ENCODE measurements around the gene TCP11.

Gene TCP11

DNA sequence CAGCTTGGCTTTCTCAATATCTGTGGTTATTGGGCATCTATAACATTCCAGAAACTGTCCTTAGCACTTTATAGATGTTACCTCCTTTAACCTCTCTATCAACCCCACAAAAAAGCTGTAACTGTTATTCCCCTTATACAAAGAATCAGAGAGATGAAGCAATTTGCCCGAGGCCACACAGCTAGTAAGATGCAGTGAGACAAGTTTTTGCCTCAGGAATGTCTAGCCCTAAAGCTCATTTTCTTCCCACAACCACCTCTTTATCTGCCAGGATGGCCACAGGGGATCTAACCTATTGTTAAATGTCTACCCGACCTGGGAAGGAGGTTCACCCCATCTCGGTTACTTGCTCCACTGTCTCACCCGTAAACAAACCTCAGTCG lies 31.9 kb upstream of the TCP11 start:
- no peak for DNase-seq (ENCODE audit: low spot score)

DNA sequence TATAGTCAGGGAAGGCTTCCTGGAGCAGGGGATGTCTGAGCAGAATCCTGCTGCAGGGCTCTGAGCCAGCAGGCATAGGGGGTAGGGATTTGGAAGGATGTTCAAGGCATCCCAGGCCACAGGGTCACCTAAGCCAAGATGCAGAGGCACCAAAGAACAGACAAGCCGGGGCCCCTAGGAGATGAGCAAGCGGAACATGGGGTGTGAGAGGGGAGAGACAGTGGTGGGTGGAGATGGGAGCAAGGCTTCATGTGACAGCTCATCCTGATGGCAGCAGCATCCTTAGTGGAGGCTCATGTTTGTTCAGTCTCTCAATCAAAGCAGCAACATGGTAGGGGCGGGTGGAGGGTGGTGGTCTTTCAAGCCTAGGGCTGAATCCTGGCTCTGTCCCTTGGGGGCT lies 29.8 kb upstream of the TCP11 start:
- no peak for DNase-seq (ENCODE audit: low spot score)

DNA sequence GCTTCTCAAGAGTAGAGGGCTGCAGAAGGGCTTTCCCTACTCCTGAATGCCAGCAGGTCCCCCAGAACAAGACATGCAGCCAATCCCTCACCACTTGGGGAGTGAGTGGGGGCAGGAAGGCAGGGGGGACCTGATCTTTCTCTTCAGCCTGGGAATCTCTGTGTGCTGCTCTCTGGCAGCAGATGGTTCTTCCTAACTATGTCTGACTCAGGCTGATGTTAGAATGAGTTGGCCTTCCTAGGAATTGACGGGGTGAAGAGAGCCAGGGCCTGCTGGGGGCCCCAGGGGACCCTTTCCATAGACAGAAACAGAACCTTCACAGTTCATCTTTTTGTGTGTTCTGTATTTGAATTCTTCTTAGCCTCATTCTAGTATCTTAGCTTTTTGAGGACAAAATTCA lies 29.0 kb upstream of the TCP11 start:
- no peak for DNase-seq (ENCODE audit: low spot score)

DNA sequence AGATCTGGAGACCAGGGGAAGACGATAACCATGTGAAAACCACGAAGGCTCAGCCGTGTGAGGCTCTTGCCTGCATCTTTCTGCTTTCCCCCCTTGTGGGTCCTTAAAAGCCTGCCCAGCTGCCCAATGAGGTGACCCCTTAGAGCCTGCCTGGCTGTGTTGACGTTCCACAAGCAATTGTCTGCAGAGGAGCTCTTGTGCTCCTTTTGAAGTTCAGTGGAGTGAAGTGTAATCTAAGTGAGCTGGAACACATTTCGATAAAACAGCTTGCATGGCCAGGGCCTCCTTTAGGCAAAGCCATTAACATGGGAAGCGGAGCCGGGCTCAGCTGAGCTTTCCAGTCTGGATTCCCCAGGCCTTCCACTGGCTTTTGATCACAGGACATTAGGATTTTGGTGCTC lies 27.3 kb upstream of the TCP11 start:
- no peak for DNase-seq (ENCODE audit: low spot score)

DNA sequence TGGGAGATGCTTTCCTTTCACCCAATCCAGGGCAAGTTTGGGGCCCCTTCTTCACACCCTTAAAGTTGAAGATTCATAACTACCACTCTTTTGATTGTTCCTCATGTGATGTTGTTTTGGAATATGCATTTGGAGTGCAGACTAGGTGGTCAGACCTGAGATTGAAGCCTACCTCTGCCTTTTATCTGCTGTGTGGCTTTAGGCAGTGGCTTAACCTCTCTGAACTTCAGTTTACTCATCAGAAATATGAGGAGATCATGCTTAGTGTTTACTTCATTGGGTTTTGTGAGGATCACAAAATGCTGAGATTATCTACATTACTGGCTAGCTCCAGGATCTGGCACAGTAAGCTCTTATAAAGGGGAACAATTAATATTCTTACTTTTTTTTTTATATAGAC lies 26.4 kb upstream of the TCP11 start:
- DNase-seq (ENCODE audit: low spot score) = no peak

DNA sequence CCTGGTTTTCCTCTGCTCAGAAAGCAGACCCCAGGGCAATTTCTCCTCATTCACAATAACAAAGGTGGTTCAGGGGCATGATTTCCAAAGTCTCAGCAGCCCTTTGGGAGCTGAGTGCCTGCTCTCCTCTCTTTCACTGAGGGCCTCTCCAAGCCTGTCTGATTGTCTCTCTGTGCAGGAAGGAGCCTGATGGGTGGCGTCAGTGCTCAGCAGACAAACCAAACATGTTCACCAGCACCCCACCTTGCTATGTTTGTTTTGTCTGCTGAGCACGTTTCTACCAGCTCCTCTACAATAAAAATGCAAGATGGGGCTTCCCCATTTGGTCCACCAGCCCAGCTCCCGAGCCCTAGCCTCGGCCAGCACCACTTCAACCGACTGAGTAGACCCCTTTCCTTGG lies 25.4 kb upstream of the TCP11 start:
- no peak for DNase-seq (ENCODE audit: low spot score)

DNA sequence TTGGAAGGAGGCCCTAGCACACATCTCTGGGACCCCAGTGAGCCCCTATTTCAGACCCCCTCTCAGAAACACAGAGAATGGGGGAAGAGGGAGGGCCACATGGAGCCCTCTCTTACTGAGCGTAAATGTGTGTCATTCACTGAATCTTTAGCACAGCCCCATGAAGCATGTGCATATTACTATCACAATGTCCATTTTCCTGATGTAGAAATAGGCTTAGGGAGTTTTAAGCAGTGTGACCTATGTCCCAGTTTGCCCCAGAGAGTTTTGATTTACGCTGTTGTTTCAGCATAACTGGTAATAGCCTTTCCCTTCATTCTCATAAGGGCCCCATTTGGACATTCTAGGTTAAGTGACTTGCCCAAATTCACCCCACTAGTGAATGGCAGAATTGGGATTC lies 25.0 kb upstream of the TCP11 start:
- no peak for DNase-seq (ENCODE audit: low spot score)

DNA sequence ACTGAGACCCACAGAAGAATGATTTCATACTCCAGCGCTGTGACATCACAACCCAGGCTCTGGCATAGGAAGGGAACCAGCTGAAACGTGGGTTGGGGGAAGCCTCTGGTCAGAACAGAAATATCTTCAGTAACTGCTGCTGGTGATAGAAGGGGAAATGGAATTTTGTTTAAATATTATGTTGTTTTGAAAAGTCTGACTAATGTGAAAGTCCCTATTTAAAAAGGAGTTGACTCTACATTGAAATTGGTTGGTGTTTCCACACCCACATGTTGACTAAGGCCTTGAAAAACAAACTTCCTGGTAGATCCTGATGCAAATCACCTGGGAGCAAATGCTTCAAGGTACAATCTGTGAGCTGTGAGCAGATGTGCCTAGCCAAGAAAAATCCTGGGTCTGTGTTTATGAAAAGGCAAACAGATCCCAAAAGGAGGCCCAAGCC lies 24.5 kb upstream of the TCP11 start:
- no peak for DNase-seq (ENCODE audit: low spot score)

DNA sequence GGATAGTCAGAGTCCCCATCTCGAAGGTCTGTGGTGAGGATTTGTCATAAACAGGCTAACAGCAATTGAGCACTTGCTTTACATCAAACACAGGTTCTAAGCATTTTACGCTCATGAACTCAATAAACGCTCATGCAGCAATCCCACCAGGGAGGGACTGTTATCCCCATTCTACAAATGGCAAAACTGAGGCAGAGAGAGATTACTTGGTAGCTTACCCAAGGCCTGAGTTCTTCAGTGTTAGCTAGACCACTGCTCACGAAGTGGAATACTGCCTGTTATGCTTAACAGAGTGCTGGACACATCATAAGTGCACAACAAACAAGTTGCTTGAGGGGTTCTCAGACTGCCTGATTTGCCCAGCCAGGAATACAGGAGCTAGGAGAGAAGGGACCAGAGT lies 23.7 kb upstream of the TCP11 start:
- no peak for DNase-seq (ENCODE audit: low spot score)

DNA sequence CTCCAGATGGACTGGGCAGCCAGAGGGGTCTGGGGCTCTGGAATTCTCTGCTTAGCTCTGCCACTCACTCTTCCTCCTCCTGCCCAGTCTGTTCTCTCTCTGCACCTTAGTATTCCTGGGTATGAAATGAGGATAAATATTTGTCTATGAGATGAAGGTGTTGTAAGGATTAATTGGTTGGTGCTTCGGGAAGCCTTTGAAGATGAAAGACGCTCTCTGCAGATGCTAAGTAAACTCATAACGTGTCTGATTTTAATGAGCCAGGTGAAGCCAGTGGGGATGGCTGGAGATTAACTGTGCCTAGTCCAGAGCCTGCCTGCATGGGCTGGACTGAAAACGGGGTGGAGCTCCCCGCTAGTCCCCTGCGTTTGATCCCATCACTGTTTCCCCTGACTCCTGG lies 23.1 kb upstream of the TCP11 start:
- DNase-seq (ENCODE audit: low spot score) = no peak

DNA sequence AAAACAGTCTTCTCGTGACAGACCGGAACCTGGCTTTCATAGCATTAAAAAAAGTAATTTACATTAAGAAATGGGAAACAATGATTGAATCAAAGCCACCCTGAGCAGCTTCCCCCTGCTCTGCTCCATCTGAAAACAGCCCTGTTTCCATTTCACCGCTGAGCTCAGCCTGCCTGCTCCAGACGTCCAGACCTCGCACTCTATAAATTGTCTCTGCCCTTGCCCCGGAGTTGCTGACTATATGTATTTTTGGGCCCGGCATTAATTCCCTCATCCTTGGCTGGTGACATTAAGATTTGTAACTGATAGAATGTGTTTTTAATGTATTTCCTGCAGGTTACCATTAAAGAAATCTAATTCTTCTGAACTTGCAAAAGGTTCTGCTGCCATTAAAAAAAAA lies 22.7 kb upstream of the TCP11 start:
- no peak for DNase-seq (ENCODE audit: low spot score)

DNA sequence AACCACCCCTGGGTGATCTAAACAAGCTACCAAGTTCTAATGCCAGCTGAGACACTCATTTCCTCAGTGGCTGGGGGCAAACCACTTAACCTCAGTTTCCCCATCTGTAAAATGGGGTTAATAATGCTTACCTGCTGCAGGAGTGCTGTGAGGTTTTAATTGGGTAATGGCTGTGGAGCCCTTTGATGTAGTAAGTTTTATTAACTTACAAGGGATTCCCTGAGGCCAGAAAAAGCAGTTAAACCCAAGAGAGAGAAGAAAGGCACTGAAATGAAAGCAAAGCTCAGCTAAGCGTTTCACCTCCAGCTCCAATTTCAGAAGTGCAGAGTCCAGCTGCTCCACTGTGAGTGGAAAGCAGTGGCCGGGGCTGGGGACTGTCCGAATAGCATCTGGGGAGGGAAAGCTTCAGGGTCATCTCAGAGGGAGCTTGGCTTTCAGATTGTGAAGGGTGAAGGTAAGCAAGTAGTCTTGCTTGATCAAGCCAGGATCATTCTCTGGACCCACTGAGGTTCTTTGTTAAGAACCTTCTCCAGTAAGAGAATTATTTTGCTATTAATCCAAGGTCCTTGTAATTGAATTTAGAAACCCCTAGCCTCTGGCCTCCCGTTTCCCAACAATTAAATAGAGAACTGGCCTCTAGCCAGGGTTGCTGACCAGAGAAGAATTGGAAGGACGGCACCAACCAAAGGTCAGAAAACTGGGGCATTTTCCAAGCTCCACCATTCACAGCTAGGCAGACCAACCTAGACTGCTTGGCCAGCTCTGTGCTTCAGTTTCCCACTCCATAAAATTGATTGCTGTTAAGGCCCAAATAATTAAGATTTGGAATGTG lies 20.9 kb upstream of the TCP11 start:
- DNase-seq (ENCODE audit: low spot score) = no peak

DNA sequence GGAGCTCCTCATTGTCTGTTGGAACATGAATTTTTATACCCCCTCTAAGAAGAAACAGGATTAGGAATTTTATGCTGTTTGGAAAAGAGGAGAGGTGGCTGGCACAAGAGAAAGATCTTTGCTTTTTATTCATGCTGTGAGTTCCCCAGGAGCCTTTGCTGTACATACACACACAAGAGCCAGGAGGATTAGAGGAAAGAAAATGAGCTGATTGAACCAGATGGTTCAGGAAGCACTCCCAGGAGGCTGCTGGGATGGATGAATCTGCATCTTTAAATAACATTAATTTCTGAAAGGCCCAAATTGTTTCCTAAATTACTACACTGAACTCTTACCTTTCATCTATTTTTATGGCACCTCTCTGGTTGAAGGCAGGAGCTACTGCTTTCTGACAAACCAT lies 20.1 kb upstream of the TCP11 start:
- DNase-seq (ENCODE audit: low spot score) = no peak

DNA sequence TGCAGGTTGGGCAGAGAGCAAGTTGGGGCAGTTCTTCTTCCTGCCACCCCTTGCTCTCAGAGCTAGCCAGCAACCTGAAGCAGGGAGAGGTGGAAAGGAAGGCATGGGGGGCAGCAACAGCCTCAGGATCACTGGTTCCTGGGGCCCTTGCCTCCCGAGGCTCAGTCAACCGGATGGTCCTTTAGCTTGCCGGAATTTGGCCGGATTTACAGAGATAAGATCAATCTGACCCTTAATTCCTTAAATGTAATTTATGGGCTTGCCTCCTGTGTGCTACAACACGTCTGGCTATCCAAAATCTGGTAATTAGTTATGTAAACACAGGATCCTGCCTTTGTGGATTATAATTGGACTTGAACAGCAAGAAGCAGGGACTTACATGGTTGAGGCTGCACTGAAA lies 19.5 kb upstream of the TCP11 start:
- no peak for DNase-seq (ENCODE audit: low spot score)

DNA sequence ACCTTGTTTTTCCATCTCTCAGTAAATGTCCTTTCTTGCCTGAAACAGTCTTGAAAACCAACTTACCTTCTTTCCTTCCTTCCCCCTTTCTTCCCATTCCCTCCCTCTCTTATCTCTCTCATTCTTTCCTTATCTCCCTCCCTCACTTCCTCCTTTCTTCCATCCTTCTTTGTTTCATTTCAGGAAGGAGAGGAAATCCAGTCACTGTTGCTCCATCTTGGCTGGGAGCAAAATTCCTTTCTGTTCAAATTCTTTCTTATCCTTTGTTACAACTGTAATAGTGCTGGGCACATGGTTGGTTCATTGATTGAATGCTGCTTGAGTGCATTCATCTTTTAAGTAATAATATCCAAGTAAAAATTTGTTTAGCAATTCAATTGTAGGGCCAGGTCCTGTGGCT lies 17.4 kb upstream of the TCP11 start:
- DNase-seq (ENCODE audit: low spot score) = no peak

DNA sequence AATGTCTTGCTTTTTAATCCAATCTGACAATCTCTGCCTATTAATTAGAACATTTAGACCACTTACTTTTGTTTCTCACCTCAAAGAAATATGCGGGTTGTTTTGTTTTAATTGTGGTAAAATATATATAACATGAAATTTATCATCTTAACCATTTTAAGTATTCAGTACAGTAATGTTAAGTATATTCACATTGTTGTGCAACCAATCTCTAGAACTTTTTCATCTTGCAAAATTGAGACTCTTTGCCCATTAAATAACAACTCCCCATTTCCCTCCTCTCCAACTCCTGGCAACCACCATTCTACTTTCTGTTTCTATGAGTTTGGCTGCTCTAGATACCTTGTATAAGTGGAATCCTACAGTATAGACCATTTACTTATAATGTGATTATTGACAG lies 13.8 kb upstream of the TCP11 start:
- DNase-seq (ENCODE audit: low spot score) = no peak

DNA sequence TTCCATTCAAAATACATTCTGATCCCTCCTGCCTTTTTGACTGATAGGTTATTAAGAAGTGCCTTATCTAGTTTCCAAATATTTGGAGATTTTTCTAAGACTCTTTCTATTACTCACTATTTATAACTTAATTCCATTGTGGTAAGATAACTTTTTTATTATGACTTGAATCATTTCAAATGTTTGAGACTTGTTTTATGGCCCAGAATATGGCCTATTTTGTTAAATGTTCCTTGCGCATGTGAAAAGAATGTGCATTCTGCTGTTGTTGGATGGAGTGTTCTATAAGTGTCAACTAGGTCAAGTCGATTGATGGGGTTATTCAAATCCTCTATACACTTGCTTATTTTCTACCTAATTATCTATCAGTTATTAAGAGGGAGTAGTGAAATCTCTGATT lies 13.1 kb upstream of the TCP11 start:
- no peak for DNase-seq (ENCODE audit: low spot score)

DNA sequence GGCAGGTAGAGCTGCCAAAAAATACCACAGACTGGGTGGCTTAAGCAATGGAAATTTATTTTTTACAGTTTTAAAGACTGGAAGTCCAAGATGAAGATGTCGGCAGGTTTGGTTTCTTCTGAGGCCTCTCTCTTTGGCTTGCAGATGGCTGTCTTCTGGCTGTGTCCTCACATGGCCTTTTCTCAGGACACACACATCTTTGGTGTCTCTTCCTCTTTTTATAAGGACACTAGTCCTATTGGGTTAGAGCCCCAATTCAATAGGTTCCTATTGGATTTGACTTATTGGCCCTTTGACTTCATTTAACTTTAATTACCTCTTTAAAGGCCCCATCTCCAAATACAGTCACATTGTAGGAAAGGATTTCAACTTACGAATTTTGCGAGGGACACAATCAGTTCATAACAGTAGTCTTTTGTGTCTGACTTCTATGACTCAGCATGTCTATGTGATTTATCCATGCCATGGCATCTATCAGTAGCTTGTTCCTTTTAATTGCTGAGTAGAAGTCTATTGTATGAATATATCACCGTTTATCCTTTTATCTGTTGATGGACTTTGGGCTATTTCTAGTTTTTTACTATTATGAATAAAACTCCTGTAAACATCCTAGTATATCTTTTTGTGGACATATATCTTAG lies 11.0 kb upstream of the TCP11 start:
- DNase-seq (ENCODE audit: low spot score) = no peak

DNA sequence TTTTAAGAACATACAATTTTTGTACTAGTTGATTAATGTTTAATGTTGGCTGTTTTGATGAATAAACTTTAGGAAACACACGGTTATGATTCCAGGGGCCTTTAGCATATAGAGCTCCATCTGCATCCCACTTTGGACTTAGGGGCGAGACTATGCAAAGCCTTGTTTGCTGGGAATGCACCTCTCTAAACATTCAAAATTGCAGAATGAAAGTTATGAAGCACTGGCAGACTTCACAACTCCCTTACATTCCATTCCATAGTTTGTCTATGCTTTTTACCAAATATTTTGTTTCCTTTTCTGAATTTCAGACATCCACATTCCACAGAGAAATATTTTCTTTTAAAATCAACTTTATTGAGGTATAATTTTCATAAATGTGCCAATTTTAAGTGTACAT lies 10.3 kb upstream of the TCP11 start:
- DNase-seq (ENCODE audit: low spot score) = no peak

DNA sequence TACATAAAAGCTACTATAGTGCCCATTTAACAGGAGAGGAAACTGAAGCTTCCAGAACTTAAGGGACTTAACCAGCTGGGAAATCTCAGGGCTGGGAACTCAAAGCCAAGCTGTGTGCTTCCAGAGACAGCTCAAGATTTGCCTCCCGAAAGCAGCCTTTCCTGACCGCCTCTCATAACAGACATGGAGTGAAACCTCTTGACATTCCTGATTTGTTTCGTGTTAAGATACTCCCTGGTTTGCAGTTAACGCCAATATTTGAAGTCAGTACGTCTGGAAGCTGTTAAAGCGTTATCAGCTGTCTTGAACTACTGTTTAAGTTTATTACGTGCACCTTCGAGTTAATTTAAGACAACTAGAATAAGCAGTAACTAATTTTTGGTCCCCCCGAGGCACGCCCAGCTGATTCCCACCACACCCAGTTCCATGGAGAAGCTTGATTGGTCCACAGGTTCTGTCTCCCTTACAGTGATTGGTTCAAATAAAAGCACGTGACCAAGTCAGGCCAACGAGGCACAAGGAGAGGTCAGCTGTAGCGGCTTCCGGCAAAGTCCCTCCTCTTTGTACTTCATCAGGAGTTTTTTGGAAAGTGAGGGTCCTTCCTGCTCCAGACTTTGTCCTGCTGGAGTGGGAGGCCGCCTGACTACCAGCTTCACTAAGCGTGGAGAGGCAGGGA lies 8.9 kb upstream of the TCP11 start:
- DNase-seq (ENCODE audit: low spot score) = no peak

DNA sequence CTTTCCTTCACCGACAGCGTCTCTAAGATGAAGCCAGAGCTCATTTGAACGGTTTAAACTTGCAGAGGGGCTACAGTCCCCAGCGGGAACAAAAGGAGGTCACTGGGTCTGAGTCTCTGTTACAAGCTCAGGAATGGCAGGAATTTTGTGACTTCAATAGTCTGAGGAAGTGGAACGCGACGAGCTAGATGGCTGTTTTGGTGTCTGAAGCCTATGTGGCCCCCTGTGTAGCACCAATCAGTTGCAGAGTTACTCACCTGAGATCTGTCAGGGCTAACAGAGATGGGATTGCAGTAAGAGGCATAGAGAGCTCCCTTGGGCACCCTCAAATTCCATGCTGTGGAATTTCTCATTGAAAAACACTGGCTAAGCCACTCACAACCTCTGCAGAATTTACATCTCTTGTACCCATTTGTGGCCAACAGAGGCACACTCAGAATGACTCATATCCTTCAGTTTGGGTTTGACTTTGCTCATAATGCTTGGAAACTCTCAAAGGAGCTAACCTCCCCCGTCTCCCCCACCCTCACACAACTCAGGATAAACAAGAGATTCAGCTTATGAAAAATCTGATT lies 7.1 kb upstream of the TCP11 start:
- no peak for DNase-seq (ENCODE audit: low spot score)

DNA sequence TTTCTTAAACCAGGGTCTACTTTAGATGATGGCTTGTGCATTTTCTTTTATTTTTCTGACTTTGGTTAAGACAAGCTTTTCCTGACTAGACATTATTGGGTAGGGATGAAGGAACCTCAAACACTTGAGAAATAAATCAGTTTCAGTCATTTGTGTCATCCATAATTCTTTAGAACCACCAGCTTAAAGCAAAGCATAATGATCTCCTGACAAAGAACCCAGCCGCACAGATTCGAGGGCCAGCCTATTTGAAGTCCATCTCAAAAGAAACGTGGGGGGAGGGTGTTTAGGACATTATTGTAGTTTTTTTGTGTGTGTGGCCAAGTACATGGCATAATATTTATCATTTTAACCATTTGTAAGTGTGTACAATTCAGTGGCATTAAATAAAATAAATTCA lies 6.3 kb upstream of the TCP11 start:
- no peak for DNase-seq (ENCODE audit: low spot score)

DNA sequence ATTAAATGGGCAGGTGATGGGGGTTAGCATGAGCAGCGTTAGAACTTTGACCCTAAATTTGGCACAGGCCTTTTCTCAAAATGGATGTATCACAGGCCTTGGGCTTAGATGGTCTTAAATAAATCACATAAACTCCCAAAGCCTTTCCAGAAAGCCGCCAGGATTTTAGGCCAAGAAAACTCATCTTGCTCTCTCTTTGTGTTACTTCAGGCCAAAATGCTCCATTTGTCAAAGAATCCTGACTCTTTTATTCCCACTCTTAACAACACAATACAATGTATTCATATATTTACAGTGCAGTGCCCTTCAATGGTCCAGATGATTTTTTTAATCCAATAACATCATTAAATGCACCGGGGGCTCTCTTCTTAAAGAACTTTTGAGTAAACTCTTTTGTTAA lies 5.9 kb upstream of the TCP11 start:
- DNase-seq (ENCODE audit: low spot score) = no peak

Measured in germinal center (tissue), 1 donor.